ENCODE results near the gene CDIP1.

DNA sequence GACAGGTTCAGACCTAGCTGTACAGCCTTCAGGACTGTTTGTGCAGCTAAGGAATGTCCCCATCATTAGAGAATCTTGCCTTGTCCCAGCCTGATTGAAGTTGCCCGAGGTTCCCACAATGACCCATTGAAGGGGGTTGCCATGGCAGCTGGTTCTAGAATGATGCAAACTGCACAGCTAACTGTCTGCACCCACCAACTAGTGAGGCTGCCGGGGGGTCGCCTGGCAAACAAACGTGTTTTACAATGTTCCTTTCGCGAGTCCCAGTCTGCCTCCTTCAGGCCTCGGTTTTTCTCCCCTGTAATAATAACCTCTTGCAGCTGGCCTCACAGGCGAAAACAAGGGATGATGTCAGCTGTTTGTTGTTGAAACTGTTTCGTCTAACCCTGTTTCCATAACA, 23.0 kb upstream of the CDIP1 start:
- no peak for TF ChIP-seq CTCF (tag by site-specific recombination; IDR thresholded peaks at IDR 0.05)
- TF ChIP-seq ZNF404 (tag by site-specific recombination; IDR thresholded peaks at IDR 0.05) = no peak
- no peak for TF ChIP-seq ZBTB1 (tag by site-specific recombination; IDR thresholded peaks at IDR 0.05)
- TF ChIP-seq ATF2 (tag by site-specific recombination; IDR thresholded peaks at IDR 0.05; ENCODE audit: low read depth) = no peak
- no peak for TF ChIP-seq AEBP2 (tag by site-specific recombination; IDR thresholded peaks at IDR 0.05; ENCODE audit: borderline replicate concordance)
- no peak for TF ChIP-seq TCF7L2 (IDR thresholded peaks at IDR 0.05; ENCODE audit: borderline replicate concordance, low read depth, low read length)
- TF ChIP-seq YY1 (tag by site-specific recombination; IDR thresholded peaks at IDR 0.05) = no peak
- TF ChIP-seq ZNF133 (tag by site-specific recombination; IDR thresholded peaks at IDR 0.05) = no peak
- TF ChIP-seq ZNF416 (tag by site-specific recombination; IDR thresholded peaks at IDR 0.05) = no peak
